ENCODE data around the gene TINAGL1.

Gene TINAGL1

GRCh38 chr1:31614414-31615005 is 38.2 kb downstream of the TINAGL1 start:
- Histone ChIP-seq H3K9me3 (ENCODE audit: insufficient read depth, low read length) (no peaks in the 10 kb centered on the region), H3K79me2 (ENCODE audit: low read length) (no peaks in the 10 kb centered on the region), H3K27ac (ENCODE audit: low read length) (no peak overlapping the region), H4K20me1 (ENCODE audit: insufficient read depth, low read length) (no peaks in the 10 kb centered on the region), H3K27me3 (ENCODE audit: low read depth, low read length) (no peaks in the 10 kb centered on the region), H3K9ac (ENCODE audit: low read length) (no peak overlapping the region), H3K4me2 (ENCODE audit: low read length) (no peak overlapping the region), H2AFZ (ENCODE audit: low read depth, low read length) (no peak overlapping the region), H3K4me1 (ENCODE audit: low read length) (peaks cover 13% of the 10 kb centered on the region), H3K36me3 (replicated peaks; ENCODE audit: low read depth, low read length) (no peaks in the 10 kb centered on the region), H3K4me3 (ENCODE audit: low read length) (no peak overlapping the region)
- TF ChIP-seq EZH2phosphoT487 (IDR thresholded peaks at IDR 0.05; ENCODE audit: low read depth) (no peak), CTCF (IDR thresholded peaks at IDR 0.05; ENCODE audit: low read depth, low read length) (no peak)

- no peaks in the 10 kb centered on the region for H3K79me2 ChIP-seq (ENCODE audit: low read length)
- H3K9ac ChIP-seq (ENCODE audit: low read length), result no peak overlapping the region
- H3K27me3 ChIP-seq (ENCODE audit: low read depth, low read length), result no peaks in the 10 kb centered on the region
- H3K4me2 ChIP-seq (ENCODE audit: low read length), result no peak overlapping the region
- no peak overlapping the region for H3K4me3 ChIP-seq (ENCODE audit: low read length)
- no peak overlapping the region for H3K27ac ChIP-seq (ENCODE audit: low read length)
- no peaks in the 10 kb centered on the region for H4K20me1 ChIP-seq (ENCODE audit: insufficient read depth, low read length)
- H3K36me3 ChIP-seq (replicated peaks; ENCODE audit: low read depth, low read length), result no peaks in the 10 kb centered on the region
- H3K9me3 ChIP-seq (ENCODE audit: insufficient read depth, low read length), result no peaks in the 10 kb centered on the region
- H3K4me1 ChIP-seq (ENCODE audit: low read length), result peaks cover 15% of the 10 kb centered on the region
- TF ChIP-seq EZH2phosphoT487 (IDR thresholded peaks at IDR 0.05; ENCODE audit: low read depth) (no peak), CTCF (IDR thresholded peaks at IDR 0.05; ENCODE audit: low read depth, low read length) (no peak)
- no peak overlapping the region for H2AFZ ChIP-seq (ENCODE audit: low read depth, low read length)
Measured at GRCh38 chr1:31615414-31615813, 39.1 kb downstream of the TINAGL1 start.

- H3K27me3 ChIP-seq (ENCODE audit: low read depth, low read length), result no peaks in the 10 kb centered on the region
- no peak overlapping the region for H3K9ac ChIP-seq (ENCODE audit: low read length)
- no peaks in the 10 kb centered on the region for H4K20me1 ChIP-seq (ENCODE audit: insufficient read depth, low read length)
- no peak overlapping the region for H2AFZ ChIP-seq (ENCODE audit: low read depth, low read length)
- H3K9me3 ChIP-seq (ENCODE audit: insufficient read depth, low read length), result no peaks in the 10 kb centered on the region
- H3K4me2 ChIP-seq (ENCODE audit: low read length), result no peak overlapping the region
- TF ChIP-seq EZH2phosphoT487 (IDR thresholded peaks at IDR 0.05; ENCODE audit: low read depth), result no peak
- no peak for TF ChIP-seq CTCF (IDR thresholded peaks at IDR 0.05; ENCODE audit: low read depth, low read length)
- no peak overlapping the region for H3K27ac ChIP-seq (ENCODE audit: low read length)
- peaks cover 15% of the 10 kb centered on the region for H3K4me1 ChIP-seq (ENCODE audit: low read length)
- no peaks in the 10 kb centered on the region for H3K79me2 ChIP-seq (ENCODE audit: low read length)
- no peaks in the 10 kb centered on the region for H3K36me3 ChIP-seq (replicated peaks; ENCODE audit: low read depth, low read length)
- H3K4me3 ChIP-seq (ENCODE audit: low read length), result no peak overlapping the region
Measured at GRCh38 chr1:31615939-31616338, 39.6 kb downstream of the TINAGL1 start.

- H3K9me3 ChIP-seq (ENCODE audit: insufficient read depth, low read length), result no peaks in the 10 kb centered on the region
- no peaks in the 10 kb centered on the region for H3K27me3 ChIP-seq (ENCODE audit: low read depth, low read length)
- peak within 1 kb of the TSS; percentile 96 for H3K4me2 ChIP-seq (ENCODE audit: low read length)
- peaks cover 15% of the 10 kb centered on the region for H3K4me1 ChIP-seq (ENCODE audit: low read length)
- no peaks in the 10 kb centered on the region for H4K20me1 ChIP-seq (ENCODE audit: insufficient read depth, low read length)
- peak within 1 kb of the TSS; percentile 85 for H2AFZ ChIP-seq (ENCODE audit: low read depth, low read length)
- no peaks in the 10 kb centered on the region for H3K36me3 ChIP-seq (replicated peaks; ENCODE audit: low read depth, low read length)
- no peak for TF ChIP-seq CTCF (IDR thresholded peaks at IDR 0.05; ENCODE audit: low read depth, low read length)
- TF ChIP-seq EZH2phosphoT487 (IDR thresholded peaks at IDR 0.05; ENCODE audit: low read depth), result no peak
- H3K79me2 ChIP-seq (ENCODE audit: low read length), result no peaks in the 10 kb centered on the region
- H3K4me3 ChIP-seq (ENCODE audit: low read length), result peak within 1 kb of the TSS; percentile 99
- H3K27ac ChIP-seq (ENCODE audit: low read length), result no peak within 1 kb of the TSS
- peak within 1 kb of the TSS; percentile 79 for H3K9ac ChIP-seq (ENCODE audit: low read length)
Measured at GRCh38 chr1:31617218-31617915, 41.1 kb downstream of the TINAGL1 start, which contains the start of gene HCRTR1. Gene HCRTR1 (plus strand): TSS chr1:31617689. CDS start chr1:31619193, 1,504 bp downstream.
